ENCODE data around the gene RGMA. TPM values are rescaled to one million over a fixed set of nuclear protein-coding genes. Genes with fewer than 3 reads are reported as not detected.

Gene RGMA
- total and polyA plus RNA-seq, 12 donors: 0.28 to 9.0 (median 3.3) TPM

DNA sequence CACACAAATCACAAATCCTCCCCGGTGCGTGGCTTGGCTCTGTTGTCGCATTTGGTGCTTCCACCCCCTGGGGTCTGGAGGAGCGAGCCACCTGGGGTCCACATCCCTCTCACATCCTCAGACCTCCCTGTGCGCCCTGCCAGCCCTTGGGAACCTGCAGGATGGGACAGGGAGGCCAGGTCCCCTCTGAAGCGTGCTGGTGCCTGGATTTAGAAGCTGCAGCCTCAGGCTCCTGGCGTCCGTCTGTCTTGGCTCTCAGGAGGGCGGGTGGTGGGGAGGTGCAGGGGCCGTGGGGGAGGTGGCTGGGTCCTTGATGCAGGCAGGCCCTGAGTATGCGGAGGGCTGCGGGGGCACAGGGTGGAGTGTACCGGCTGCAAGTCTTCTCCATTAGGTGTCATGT, 38.4 kb downstream of the RGMA start:
- intact Hi-C loops (cut with DNase I): no loop called here

DNA sequence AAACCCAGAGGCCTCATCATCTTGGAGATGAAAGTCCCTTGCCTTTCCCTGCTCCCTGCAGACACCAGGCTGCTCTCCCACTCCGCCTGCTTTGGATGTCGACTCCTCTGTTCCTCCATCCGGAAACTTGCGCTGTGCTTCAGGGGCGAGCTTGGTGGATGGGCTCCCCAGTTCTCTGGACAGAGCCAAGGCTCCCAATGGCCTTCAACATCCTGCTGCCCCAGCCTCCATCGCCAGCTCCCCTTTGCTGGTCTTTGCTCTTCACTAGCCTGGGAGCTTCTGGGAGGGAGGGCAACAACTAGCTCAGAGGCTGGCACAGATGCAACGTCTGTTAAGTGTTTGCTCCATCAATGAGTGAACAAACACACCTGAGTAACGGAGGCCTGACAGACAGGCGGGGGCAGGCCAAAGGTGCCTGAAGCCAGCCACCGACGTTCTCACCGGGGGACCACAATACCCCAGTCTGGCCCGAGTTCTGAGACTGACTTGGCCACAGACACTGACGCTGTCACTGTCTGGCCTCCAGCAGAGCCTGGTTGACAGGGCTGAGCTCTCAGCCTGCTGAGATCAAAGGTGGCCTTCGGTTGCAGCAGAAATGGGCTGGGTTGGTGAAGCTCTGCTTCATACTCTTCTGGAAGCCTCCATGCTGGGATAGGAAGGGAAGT, 39.0 kb downstream of the RGMA start:
- intact Hi-C loops (cut with DNase I): no loop called here
- no peaks in the 10 kb centered on the region for H3K27me3 ChIP-seq
- TF ChIP-seq, protein P1, sequence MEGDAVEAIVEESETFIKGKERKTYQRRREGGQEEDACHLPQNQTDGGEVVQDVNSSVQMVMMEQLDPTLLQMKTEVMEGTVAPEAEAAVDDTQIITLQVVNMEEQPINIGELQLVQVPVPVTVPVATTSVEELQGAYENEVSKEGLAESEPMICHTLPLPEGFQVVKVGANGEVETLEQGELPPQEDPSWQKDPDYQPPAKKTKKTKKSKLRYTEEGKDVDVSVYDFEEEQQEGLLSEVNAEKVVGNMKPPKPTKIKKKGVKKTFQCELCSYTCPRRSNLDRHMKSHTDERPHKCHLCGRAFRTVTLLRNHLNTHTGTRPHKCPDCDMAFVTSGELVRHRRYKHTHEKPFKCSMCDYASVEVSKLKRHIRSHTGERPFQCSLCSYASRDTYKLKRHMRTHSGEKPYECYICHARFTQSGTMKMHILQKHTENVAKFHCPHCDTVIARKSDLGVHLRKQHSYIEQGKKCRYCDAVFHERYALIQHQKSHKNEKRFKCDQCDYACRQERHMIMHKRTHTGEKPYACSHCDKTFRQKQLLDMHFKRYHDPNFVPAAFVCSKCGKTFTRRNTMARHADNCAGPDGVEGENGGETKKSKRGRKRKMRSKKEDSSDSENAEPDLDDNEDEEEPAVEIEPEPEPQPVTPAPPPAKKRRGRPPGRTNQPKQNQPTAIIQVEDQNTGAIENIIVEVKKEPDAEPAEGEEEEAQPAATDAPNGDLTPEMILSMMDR (IDR thresholded peaks at IDR 0.05): no peak
- no peak for TF ChIP-seq POLR2A (IDR thresholded peaks at IDR 0.05)
- H3K4me3 ChIP-seq: no peak overlapping the region
- no peak for DNase-seq
- WGBS, 4 donors: 71 to 76% (median 74%) methylated on average over 11 to 15 of the region's 15 CpGs
- H3K9me3 ChIP-seq (replicated peaks in 1 of 3): no peaks in the 10 kb centered on the region
- H3K4me1 ChIP-seq (replicated peaks in 1 of 2): no peaks in the 10 kb centered on the region
- H3K27ac ChIP-seq: no peak overlapping the region
- no peaks in the 10 kb centered on the region for H3K36me3 ChIP-seq (replicated peaks in 1 of 2)

More for the DNA sequence above, 38.4 kb downstream of the RGMA start:
- no peak overlapping the region for H3K4me3 ChIP-seq
- no peaks in the 10 kb centered on the region for H3K27me3 ChIP-seq
- no peak for TF ChIP-seq POLR2A (IDR thresholded peaks at IDR 0.05)
- no peaks in the 10 kb centered on the region for H3K9me3 ChIP-seq (replicated peaks in 1 of 3)
- no peaks in the 10 kb centered on the region for H3K4me1 ChIP-seq (replicated peaks in 1 of 2)
- DNase-seq: no peak
- no peaks in the 10 kb centered on the region for H3K36me3 ChIP-seq (replicated peaks in 1 of 2)
- H3K27ac ChIP-seq: no peak overlapping the region
- WGBS, 4 donors: 89 to 98% (median 92%) methylated on average over 7 to 13 of the region's 13 CpGs

DNA sequence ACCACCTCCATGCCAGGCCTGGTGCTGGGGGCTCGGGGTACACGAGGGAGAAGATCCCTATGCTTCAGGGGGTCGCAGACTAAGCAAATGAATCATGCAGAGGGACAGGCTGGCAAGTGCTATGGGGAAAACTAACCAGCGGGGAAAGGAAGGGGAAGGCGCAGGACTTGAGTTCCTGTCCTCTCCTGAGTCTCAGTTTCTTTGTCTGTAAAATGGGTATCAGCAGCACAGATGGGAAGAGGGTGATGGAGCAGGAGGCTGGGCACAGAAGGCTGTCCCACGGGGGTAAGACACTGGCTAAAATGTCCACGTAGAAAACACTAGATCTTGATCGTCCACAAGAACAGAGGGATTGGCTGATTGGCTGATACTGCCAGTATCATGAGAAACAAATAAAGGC, 39.8 kb downstream of the RGMA start:
- H3K36me3 ChIP-seq (replicated peaks in 1 of 2): no peaks in the 10 kb centered on the region
- no peak for DNase-seq
- no peak for TF ChIP-seq POLR2A (IDR thresholded peaks at IDR 0.05)
- TF ChIP-seq, protein P1 (IDR thresholded peaks at IDR 0.05): no peak
- H3K27ac ChIP-seq: no peak overlapping the region
- H3K9me3 ChIP-seq (replicated peaks in 1 of 3): no peaks in the 10 kb centered on the region
- H3K4me3 ChIP-seq: no peak overlapping the region
- H3K27me3 ChIP-seq: no peaks in the 10 kb centered on the region
- intact Hi-C loops (cut with DNase I): no loop called here
- H3K4me1 ChIP-seq (replicated peaks in 1 of 2): no peaks in the 10 kb centered on the region
- WGBS, 4 donors: 70 to 81% (median 76%) methylated on average over 8 of the region's 8 CpGs

DNA sequence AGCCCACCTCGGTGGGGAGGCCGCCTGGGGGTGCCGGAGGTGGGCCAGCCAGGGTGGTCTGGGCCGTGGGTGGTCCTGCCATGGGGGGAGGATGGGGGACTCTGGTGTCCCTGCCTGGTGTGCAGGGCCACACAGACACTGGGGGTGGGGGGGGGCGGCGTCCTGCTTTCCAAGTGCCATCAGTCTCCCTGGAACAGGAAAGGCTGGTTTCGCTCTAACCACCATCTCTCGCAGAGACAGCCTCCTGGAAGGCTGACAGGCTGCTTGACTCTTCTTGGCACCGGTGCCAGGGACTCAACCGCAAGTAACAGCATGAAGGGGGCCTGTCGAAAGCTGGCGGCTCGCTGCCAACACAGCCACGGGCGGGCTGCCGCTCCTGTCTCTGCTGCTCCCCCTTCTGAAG, 40.3 kb downstream of the RGMA start:
- WGBS, 4 donors: 71 to 77% (median 76%) methylated on average over 4 to 16 of the region's 16 CpGs
- H3K27me3 ChIP-seq: no peaks in the 10 kb centered on the region
- H3K4me3 ChIP-seq: no peak overlapping the region
- H3K9me3 ChIP-seq (replicated peaks in 1 of 3): no peaks in the 10 kb centered on the region
- no peak for TF ChIP-seq POLR2A (IDR thresholded peaks at IDR 0.05)
- TF ChIP-seq, protein P1 (IDR thresholded peaks at IDR 0.05): no peak
- H3K36me3 ChIP-seq (replicated peaks in 1 of 2): no peaks in the 10 kb centered on the region
- H3K4me1 ChIP-seq (replicated peaks in 1 of 2): no peaks in the 10 kb centered on the region
- no peak overlapping the region for H3K27ac ChIP-seq
- DNase-seq: no peak
- intact Hi-C loops (cut with DNase I): no loop called here

DNA sequence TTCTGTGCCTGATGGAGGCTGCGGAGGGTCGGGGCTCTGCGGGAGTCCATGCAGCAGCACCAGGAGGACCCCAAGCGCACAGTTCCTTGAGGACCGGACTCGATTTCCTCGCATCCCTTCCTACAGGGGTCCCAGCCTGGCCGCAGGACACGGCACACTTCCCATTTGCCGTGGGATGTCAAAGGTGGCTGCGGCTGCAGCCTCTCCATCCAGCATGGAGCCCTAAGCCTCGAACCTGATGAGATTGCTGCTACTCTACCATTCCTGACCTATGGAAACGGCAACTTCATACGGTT, 40.6 kb downstream of the RGMA start:
- no peaks in the 10 kb centered on the region for H3K36me3 ChIP-seq (replicated peaks in 1 of 2)
- no peaks in the 10 kb centered on the region for H3K4me1 ChIP-seq (replicated peaks in 1 of 2)
- no peak for DNase-seq
- no peaks in the 10 kb centered on the region for H3K9me3 ChIP-seq (replicated peaks in 1 of 3)
- H3K4me3 ChIP-seq: no peak overlapping the region
- intact Hi-C loops (cut with DNase I): no loop called here
- no peak overlapping the region for H3K27ac ChIP-seq
- TF ChIP-seq, protein P1 (IDR thresholded peaks at IDR 0.05): no peak
- no peak for TF ChIP-seq POLR2A (IDR thresholded peaks at IDR 0.05)
- no peaks in the 10 kb centered on the region for H3K27me3 ChIP-seq
- 88 to 95% (median 89%) methylated on average over 7 to 14 of the region's 14 CpGs for WGBS, 4 donors

All from adrenal gland (tissue), 12 donors.